OCI-LY1 (cell line): ENCODE measurements around the gene DNAJC11.

ENCODE experiments used
- H2AFZ ChIP-seq: fragments of 200-600 bp; sonication (generic), shearing (Covaris generic); 2 replicates; pipeline ENCODE4 v1.6.0; 2014; ENCODE audit warnings: antibody characterized with exemption, mild to moderate bottlenecking, low read length
- H3F3A ChIP-seq: fragments of 200-600 bp; sonication (generic), shearing (Covaris generic); 2 replicates; pipeline ENCODE4 v1.6.0; 2014; ENCODE audit warnings: mild to moderate bottlenecking, antibody characterized with exemption, low read length, moderate library complexity; ENCODE audit not compliant: insufficient read depth
- H3K27ac ChIP-seq: fragments of 200-600 bp; sonication (generic); 2 replicates; pipeline ENCODE4 v1.5.1; 2014; ENCODE audit warnings: low read length, mixed run types, mild to moderate bottlenecking, low read depth; ENCODE audit not compliant: poor library complexity, severe bottlenecking
- H3K27me3 ChIP-seq: fragments of 200-600 bp; sonication (generic); 2 replicates; pipeline ENCODE4 v1.6.0; 2014; ENCODE audit warnings: antibody characterized with exemption, mild to moderate bottlenecking, low read length, moderate library complexity; ENCODE audit not compliant: insufficient read depth
- H3K36me3 ChIP-seq: fragments of 200-600 bp; sonication (generic); 2 replicates; pipeline ENCODE4 v1.6.1; 2014; ENCODE audit warnings: mild to moderate bottlenecking, antibody characterized with exemption, low read length, moderate library complexity, mixed read lengths; ENCODE audit not compliant: insufficient read depth
- H3K4me1 ChIP-seq: fragments of 200-600 bp; sonication (generic); 2 replicates; pipeline ENCODE4 v1.5.1; 2014; ENCODE audit warnings: mild to moderate bottlenecking, low read length, moderate library complexity; ENCODE audit not compliant: insufficient read depth, severe bottlenecking
- H3K4me2 ChIP-seq: fragments of 200-600 bp; sonication (generic), shearing (Covaris generic); 2 replicates; pipeline ENCODE4 v1.6.1; 2014; ENCODE audit warnings: low read length
- H3K4me3 ChIP-seq: fragments of 200-600 bp; sonication (generic); 2 replicates; pipeline ENCODE4 v1.5.1; 2014; ENCODE audit warnings: low read length, low read depth, mild to moderate bottlenecking, mixed read lengths; ENCODE audit not compliant: poor library complexity, severe bottlenecking
- H3K79me2 ChIP-seq: fragments of 200-600 bp; shearing (Covaris generic); 2 replicates; pipeline ENCODE4 v1.6.1; 2016; ENCODE audit warnings: mixed run types, low read length, mixed read lengths; ENCODE audit not compliant: insufficient read depth
- H3K9ac ChIP-seq: fragments of 200-600 bp; sonication (generic), shearing (Covaris generic); 2 replicates; pipeline ENCODE4 v1.6.1; 2014; ENCODE audit warnings: mild to moderate bottlenecking, low read length, mixed read lengths
- H3K9me2 ChIP-seq: fragments of 200-600 bp; sonication (generic), shearing (Covaris generic); 2 replicates; pipeline ENCODE4 v1.6.1; 2014; ENCODE audit warnings: low read depth, mild to moderate bottlenecking, low read length, mixed read lengths
- H3K9me3 ChIP-seq: fragments of 200-600 bp; shearing (Covaris generic); 2 replicates; pipeline ENCODE4 v1.6.1; 2014; ENCODE audit warnings: low read length, mixed read lengths
- H4K20me1 ChIP-seq: fragments of 200-600 bp; sonication (generic), shearing (Covaris generic); 2 replicates; pipeline ENCODE4 v1.6.0; 2016; ENCODE audit warnings: mild to moderate bottlenecking, low read length; ENCODE audit not compliant: insufficient read depth
- EZH2 ChIP-seq: fragments of 200-600 bp; sonication (generic), shearing (Covaris generic); IDR thresholded peaks from 2 replicates; pipeline ENCODE4 v1.8.0; 2017; ENCODE audit warnings: borderline replicate concordance, mixed run types, mild to moderate bottlenecking, antibody characterized with exemption, low read length, moderate library complexity, mixed read lengths
- TF ChIP-seq, protein P1 (sequence below): fragments of 200-600 bp; sonication (generic), shearing (Covaris generic); IDR thresholded peaks from 2 replicates; pipeline ENCODE4 v1.5.1; 2017; ENCODE audit warnings: mild to moderate bottlenecking, antibody characterized with exemption, low read length, moderate library complexity, mixed read lengths

DNAJC11 gene

DNA sequence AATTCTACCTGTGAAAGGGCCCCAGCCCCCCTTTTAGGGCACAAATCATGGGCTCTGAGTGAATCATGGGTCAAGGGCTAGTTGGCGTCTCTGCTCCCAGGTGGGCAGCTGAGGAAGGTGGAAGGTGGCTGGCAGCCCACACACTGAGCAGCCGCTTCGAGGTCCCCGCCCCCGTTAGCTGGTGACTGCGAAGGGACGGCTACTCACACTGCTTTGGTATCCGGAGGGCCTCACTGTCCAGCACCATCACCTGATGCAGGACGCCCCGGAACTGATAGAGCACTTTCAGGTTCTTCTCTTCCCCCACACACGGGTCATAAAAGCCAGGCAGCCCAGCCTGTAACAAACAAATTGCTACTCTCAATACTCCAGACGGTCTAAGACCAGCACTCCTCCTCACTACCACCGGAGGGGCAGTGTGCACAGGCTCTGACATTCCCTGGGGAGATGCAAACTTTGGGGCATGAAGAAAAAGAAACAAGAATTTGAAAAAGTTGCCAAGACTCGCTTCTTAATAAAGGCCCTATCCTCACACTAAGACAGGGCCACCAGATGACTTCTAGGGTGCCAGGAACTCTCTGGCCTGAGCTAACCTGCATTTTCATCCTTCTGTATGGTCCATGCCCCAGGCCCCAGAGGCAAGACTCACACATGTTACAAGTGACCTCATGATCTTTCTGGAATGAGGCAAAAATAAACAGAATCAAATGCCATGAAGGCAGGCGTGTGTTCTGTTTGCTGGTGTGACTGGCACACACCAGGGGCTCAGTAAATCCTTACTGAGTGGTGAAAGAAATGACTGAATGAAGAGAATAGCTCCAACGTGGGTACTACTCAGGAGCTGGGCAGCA is 65.5 kb downstream of the DNAJC11 start:
- peaks cover 80% of the 10 kb centered on the region for H3K36me3 ChIP-seq
- H3K4me2 ChIP-seq, result no peak overlapping the region
- H4K20me1 ChIP-seq, result no peaks in the 10 kb centered on the region
- H3K4me1 ChIP-seq, result peaks cover 18% of the 10 kb centered on the region
- TF ChIP-seq, protein P1, sequence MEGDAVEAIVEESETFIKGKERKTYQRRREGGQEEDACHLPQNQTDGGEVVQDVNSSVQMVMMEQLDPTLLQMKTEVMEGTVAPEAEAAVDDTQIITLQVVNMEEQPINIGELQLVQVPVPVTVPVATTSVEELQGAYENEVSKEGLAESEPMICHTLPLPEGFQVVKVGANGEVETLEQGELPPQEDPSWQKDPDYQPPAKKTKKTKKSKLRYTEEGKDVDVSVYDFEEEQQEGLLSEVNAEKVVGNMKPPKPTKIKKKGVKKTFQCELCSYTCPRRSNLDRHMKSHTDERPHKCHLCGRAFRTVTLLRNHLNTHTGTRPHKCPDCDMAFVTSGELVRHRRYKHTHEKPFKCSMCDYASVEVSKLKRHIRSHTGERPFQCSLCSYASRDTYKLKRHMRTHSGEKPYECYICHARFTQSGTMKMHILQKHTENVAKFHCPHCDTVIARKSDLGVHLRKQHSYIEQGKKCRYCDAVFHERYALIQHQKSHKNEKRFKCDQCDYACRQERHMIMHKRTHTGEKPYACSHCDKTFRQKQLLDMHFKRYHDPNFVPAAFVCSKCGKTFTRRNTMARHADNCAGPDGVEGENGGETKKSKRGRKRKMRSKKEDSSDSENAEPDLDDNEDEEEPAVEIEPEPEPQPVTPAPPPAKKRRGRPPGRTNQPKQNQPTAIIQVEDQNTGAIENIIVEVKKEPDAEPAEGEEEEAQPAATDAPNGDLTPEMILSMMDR, result no peak
- TF ChIP-seq EZH2, result no peak
- H3K4me3 ChIP-seq, result no peak overlapping the region
- H3K27ac ChIP-seq, result peak overlapping the region; percentile 39
- no peaks in the 10 kb centered on the region for H3K9me3 ChIP-seq
- H2AFZ ChIP-seq, result no peak overlapping the region
- no peaks in the 10 kb centered on the region for H3K79me2 ChIP-seq
- no peak overlapping the region for H3K9ac ChIP-seq
- no peaks in the 10 kb centered on the region for H3K9me2 ChIP-seq
- H3K27me3 ChIP-seq, result no peaks in the 10 kb centered on the region
- H3F3A ChIP-seq, result peaks cover 4% of the 10 kb centered on the region; the same call in 1 of the 2 replicates

DNA sequence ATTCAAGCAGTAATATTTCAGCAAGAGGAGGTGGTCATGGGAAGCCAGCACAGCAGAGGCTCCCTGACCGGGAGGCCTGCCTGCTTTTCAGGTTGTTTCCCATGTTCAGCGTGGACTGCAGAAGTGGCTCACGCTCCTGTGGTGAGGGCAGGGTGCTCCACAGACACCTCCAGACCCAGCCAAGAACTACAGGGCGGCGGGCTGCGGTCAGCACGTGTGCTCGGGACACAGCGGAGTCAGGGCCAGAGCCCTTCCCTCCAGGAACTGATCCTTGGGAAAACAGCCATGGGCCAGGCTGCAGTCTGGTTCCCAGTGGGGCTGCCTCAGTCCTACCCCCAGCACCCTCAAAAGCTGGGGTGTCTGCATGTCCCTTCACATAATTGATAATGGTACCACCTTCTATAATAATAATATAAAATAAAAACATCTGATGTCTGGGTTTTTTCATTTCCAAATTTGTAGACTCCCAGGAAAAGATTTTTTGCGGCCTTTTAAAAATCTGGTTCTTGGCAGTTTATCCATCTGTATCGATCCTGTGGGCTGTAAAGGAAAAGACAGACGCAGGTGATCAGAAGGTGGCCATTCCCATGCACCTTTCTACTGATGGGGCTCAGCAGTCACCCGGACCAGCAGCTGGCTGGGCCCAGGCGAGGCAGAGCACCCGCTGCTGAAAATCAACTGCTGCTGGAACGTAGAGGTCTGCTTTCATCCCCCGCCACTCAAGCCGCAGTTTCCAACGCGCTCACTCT is 66.3 kb downstream of the DNAJC11 start:
- no peak overlapping the region for H3K4me3 ChIP-seq
- H3K4me2 ChIP-seq, result no peak overlapping the region
- H3K27ac ChIP-seq, result no peak overlapping the region
- no peak overlapping the region for H2AFZ ChIP-seq
- H3K36me3 ChIP-seq, result peaks cover 75% of the 10 kb centered on the region
- no peaks in the 10 kb centered on the region for H3K27me3 ChIP-seq
- no peak overlapping the region for H3K9ac ChIP-seq
- no peaks in the 10 kb centered on the region for H4K20me1 ChIP-seq
- H3K4me1 ChIP-seq, result peaks cover 18% of the 10 kb centered on the region
- H3K79me2 ChIP-seq, result no peaks in the 10 kb centered on the region
- TF ChIP-seq EZH2, result no peak
- TF ChIP-seq, protein P1, result no peak
- no peaks in the 10 kb centered on the region for H3K9me2 ChIP-seq
- H3F3A ChIP-seq, result peaks cover 4% of the 10 kb centered on the region; the same call in 1 of the 2 replicates
- no peaks in the 10 kb centered on the region for H3K9me3 ChIP-seq

DNA sequence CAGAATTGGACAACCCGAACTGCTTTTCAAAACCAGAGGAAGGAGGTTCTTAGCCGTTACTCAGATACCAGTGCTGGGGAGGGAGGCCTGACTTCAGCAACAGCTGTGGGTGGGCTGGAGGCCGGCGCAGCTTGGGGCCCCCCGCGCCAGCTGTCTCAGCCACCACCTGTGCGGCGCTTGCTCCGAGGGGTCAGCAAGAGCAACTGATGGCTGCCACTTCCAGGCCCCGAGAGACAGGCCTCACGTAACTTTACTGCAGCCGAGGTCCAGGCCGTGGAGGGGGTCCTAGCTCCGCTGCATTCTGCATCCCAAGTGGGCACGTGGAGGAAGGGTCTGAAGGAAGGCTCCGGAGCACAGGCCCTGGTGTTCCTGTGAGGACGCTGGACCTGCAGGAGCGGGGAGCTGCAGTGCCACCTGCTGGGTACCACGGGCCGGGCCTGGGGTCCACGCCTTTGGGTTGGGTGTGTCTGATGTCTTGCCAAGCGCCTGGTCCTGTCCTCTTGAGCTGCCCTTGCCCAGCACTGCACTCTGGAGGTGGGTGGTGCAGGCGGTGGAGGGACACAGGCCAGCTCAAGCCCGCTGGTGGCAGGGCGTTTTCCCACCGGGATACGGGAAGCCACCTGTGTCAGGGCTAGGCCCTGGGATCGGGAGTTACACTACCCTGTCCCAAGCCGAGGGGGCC is 67.1 kb downstream of the DNAJC11 start:
- Histone ChIP-seq H3K4me2 (peak overlapping the region; percentile 23; the same call in 1 of the 2 replicates), H4K20me1 (no peaks in the 10 kb centered on the region), H3K9me3 (no peaks in the 10 kb centered on the region), H3K79me2 (no peaks in the 10 kb centered on the region), H3K36me3 (peaks cover 75% of the 10 kb centered on the region), H3K4me1 (peaks cover 18% of the 10 kb centered on the region), H3K9ac (no peak overlapping the region; the same call in 1 of the 2 replicates), H3K4me3 (no peak overlapping the region), H2AFZ (no peak overlapping the region), H3K9me2 (no peaks in the 10 kb centered on the region), H3F3A (peaks cover 4% of the 10 kb centered on the region; the same call in 1 of the 2 replicates), H3K27me3 (no peaks in the 10 kb centered on the region), H3K27ac (peak overlapping the region; percentile 93)
- TF ChIP-seq EZH2, result no peak
- TF ChIP-seq, protein P1, result peak; percentile 77
